ENCODE data around the gene TSC2.

GRCh38 chr16:2086106-2086742, 38.4 kb downstream of the TSC2 start:
- TF ChIP-seq POLR2AphosphoS5 (IDR thresholded peaks at IDR 0.05), result no peak
- TF ChIP-seq CTCF (IDR thresholded peaks at IDR 0.05), result no peak
- TF ChIP-seq POLR2A (IDR thresholded peaks at IDR 0.05), result no peak

Data from breast epithelium (tissue), 3 donors.